ENCODE measurements around the gene ELFN2.

ELFN2 gene

GRCh38 chr22:37400719-37401118 is 26.6 kb downstream of the ELFN2 start:
- TF ChIP-seq NFIC (IDR thresholded peaks at IDR 0.05) (peak; percentile 90), TAF1 (IDR thresholded peaks at IDR 0.05; ENCODE audit: low read depth) (no peak), TCF12 (IDR thresholded peaks at IDR 0.05; ENCODE audit: low read depth) (peak; percentile 57; the same call in 1 of the 2 replicates), CEBPB (IDR thresholded peaks at IDR 0.05) (no peak), USF1 (IDR thresholded peaks at IDR 0.05) (no peak), RAD21 (IDR thresholded peaks at IDR 0.05; ENCODE audit: low read depth) (no peak), EP300 (IDR thresholded peaks at IDR 0.05; ENCODE audit: borderline replicate concordance) (peak; percentile 28; the same call in 1 of the 2 replicates)

GRCh38 chr22:37397226-37397625 is 30.1 kb downstream of the ELFN2 start:
- TF ChIP-seq CEBPB (IDR thresholded peaks at IDR 0.05) = no peak

- TF ChIP-seq TEAD4 (IDR thresholded peaks at IDR 0.05) = no peak
These were observed 30.7 kb downstream of the ELFN2 start for GRCh38 chr22:37396488-37397084.

GRCh38 chr22:37394341-37394740 is 32.9 kb downstream of the ELFN2 start:
- no peak for TF ChIP-seq CREB1 (IDR thresholded peaks at IDR 0.05; ENCODE audit: low read depth)
- no peak for TF ChIP-seq CEBPB (IDR thresholded peaks at IDR 0.05)
- TF ChIP-seq EP300 (IDR thresholded peaks at IDR 0.05; ENCODE audit: borderline replicate concordance) = no peak
- no peak for TF ChIP-seq NFIC (IDR thresholded peaks at IDR 0.05)
- no peak for TF ChIP-seq EGR1 (IDR thresholded peaks at IDR 0.05)
- TF ChIP-seq MAX (IDR thresholded peaks at IDR 0.05) = no peak
- no peak for TF ChIP-seq FOXM1 (IDR thresholded peaks at IDR 0.05; ENCODE audit: borderline replicate concordance, low read depth)
- no peak for TF ChIP-seq TEAD4 (IDR thresholded peaks at IDR 0.05)
- no peak for TF ChIP-seq ZBTB7A (IDR thresholded peaks at IDR 0.05; ENCODE audit: low read depth)
- no peak for TF ChIP-seq RAD21 (IDR thresholded peaks at IDR 0.05; ENCODE audit: low read depth)
- TF ChIP-seq REST (IDR thresholded peaks at IDR 0.05; ENCODE audit: low read depth) = no peak
- no peak for TF ChIP-seq TAF1 (IDR thresholded peaks at IDR 0.05; ENCODE audit: low read depth)
- TF ChIP-seq USF1 (IDR thresholded peaks at IDR 0.05) = no peak
- no peak for TF ChIP-seq TCF12 (IDR thresholded peaks at IDR 0.05; ENCODE audit: low read depth)
- TF ChIP-seq YY1 (IDR thresholded peaks at IDR 0.05; ENCODE audit: low read depth) = no peak

- TF ChIP-seq REST (IDR thresholded peaks at IDR 0.05; ENCODE audit: low read depth) (no peak), CEBPB (IDR thresholded peaks at IDR 0.05) (no peak)
These were observed 33.5 kb downstream of the ELFN2 start for GRCh38 chr22:37393746-37394145.

- no peak for TF ChIP-seq CREB1 (IDR thresholded peaks at IDR 0.05; ENCODE audit: low read depth)
- TF ChIP-seq TAF1 (IDR thresholded peaks at IDR 0.05; ENCODE audit: low read depth) = no peak
- no peak for TF ChIP-seq ZBTB7A (IDR thresholded peaks at IDR 0.05; ENCODE audit: low read depth)
- TF ChIP-seq YY1 (IDR thresholded peaks at IDR 0.05; ENCODE audit: low read depth) = no peak
- no peak for TF ChIP-seq EP300 (IDR thresholded peaks at IDR 0.05; ENCODE audit: borderline replicate concordance)
- TF ChIP-seq TEAD4 (IDR thresholded peaks at IDR 0.05) = no peak
- TF ChIP-seq REST (IDR thresholded peaks at IDR 0.05; ENCODE audit: low read depth) = no peak
- TF ChIP-seq RAD21 (IDR thresholded peaks at IDR 0.05; ENCODE audit: low read depth) = no peak
- TF ChIP-seq FOXM1 (IDR thresholded peaks at IDR 0.05; ENCODE audit: borderline replicate concordance, low read depth) = no peak
- no peak for TF ChIP-seq USF1 (IDR thresholded peaks at IDR 0.05)
- no peak for TF ChIP-seq CEBPB (IDR thresholded peaks at IDR 0.05)
- TF ChIP-seq NFIC (IDR thresholded peaks at IDR 0.05) = no peak
- TF ChIP-seq EGR1 (IDR thresholded peaks at IDR 0.05) = no peak
- no peak for TF ChIP-seq TCF12 (IDR thresholded peaks at IDR 0.05; ENCODE audit: low read depth)
These were observed 34.5 kb downstream of the ELFN2 start for GRCh38 chr22:37392721-37393328.

Data from Ishikawa (cell line).